Neutrophil (primary cell): ENCODE results near the gene GRXCR1.

Source experiments
- H3K27ac ChIP-seq: fragments of 200-600 bp; sonication (generic); 2 replicates; pipeline ENCODE4 v1.5.1; 2016; ENCODE audit warnings: mild to moderate bottlenecking, moderate library complexity
- H3K27me3 ChIP-seq: fragments of 200-600 bp; sonication (generic); 2 replicates; pipeline ENCODE4 v1.6.0; 2016; ENCODE audit warnings: mild to moderate bottlenecking
- H3K36me3 ChIP-seq: fragments of 200-600 bp; sonication (generic); 2 replicates; pipeline ENCODE4 v1.5.1; 2017
- H3K4me1 ChIP-seq, 2 experiments: fragments of 200-600 bp in 1 of 2; sonication (generic) in 1 of 2; 1 replicate in 1 of 2; 2 replicates in 1 of 2; pipeline versions ENCODE4 v1.5.1 to v1.6.1; 2013 to 2016; ENCODE audit warnings: low read depth in 1 of 2, low read length in 1 of 2, mild to moderate bottlenecking in 1 of 2, moderate library complexity in 1 of 2; ENCODE audit not compliant: control insufficient read depth in 1 of 2, insufficient read depth in 1 of 2
- H3K4me3 ChIP-seq, 2 experiments: fragments of 200-600 bp in 1 of 2; sonication (generic) in 1 of 2; 1 replicate in 1 of 2; 2 replicates in 1 of 2; pipeline ENCODE4 v1.5.1; 2013 to 2016; ENCODE audit warnings: low read depth in 1 of 2, low read length in 1 of 2, mild to moderate bottlenecking in 1 of 2, moderate library complexity in 1 of 2
- H3K9me3 ChIP-seq: fragments of 200-600 bp; sonication (generic); 2 replicates; pipeline ENCODE4 v1.5.1; 2016
- CTCF ChIP-seq: fragments of 200-600 bp; sonication (generic); IDR thresholded peaks from 2 replicates; pipeline ENCODE4 v1.5.1; 2016; ENCODE audit warnings: antibody characterized with exemption

Gene GRXCR1

GRCh38 chr4:42923431-42923830 lies 30.9 kb downstream of the GRXCR1 start:
- Histone ChIP-seq H3K4me1 (no peaks in the 10 kb centered on the region), H3K27ac (no peak overlapping the region), H3K27me3 (no peaks in the 10 kb centered on the region), H3K36me3 (no peaks in the 10 kb centered on the region), H3K4me3 (no peak overlapping the region), H3K9me3 (no peaks in the 10 kb centered on the region)
- TF ChIP-seq CTCF: no peak

- no peaks in the 10 kb centered on the region for H3K4me1 ChIP-seq
- H3K4me3 ChIP-seq: no peak overlapping the region
- H3K27ac ChIP-seq: no peak overlapping the region
- H3K36me3 ChIP-seq: no peaks in the 10 kb centered on the region
- H3K27me3 ChIP-seq: no peaks in the 10 kb centered on the region
- no peak for TF ChIP-seq CTCF
- H3K9me3 ChIP-seq: no peaks in the 10 kb centered on the region
These were observed 33.4 kb downstream of the GRXCR1 start for GRCh38 chr4:42925921-42926320.

GRCh38 chr4:42927946-42928345 lies 35.4 kb downstream of the GRXCR1 start:
- TF ChIP-seq CTCF: no peak
- no peak overlapping the region for H3K27ac ChIP-seq
- no peaks in the 10 kb centered on the region for H3K9me3 ChIP-seq

GRCh38 chr4:42928582-42928981 lies 36.1 kb downstream of the GRXCR1 start:
- TF ChIP-seq CTCF: no peak
- Histone ChIP-seq H3K4me3 (no peak overlapping the region), H3K27ac (no peak overlapping the region), H3K27me3 (no peaks in the 10 kb centered on the region), H3K36me3 (no peaks in the 10 kb centered on the region), H3K9me3 (no peaks in the 10 kb centered on the region), H3K4me1 (no peaks in the 10 kb centered on the region)

More at GRCh38 chr4:42927946-42928345, 35.4 kb downstream of the GRXCR1 start:
- H3K4me1 ChIP-seq: no peaks in the 10 kb centered on the region
- H3K27me3 ChIP-seq: no peaks in the 10 kb centered on the region
- H3K36me3 ChIP-seq: no peaks in the 10 kb centered on the region
- H3K4me3 ChIP-seq: no peak overlapping the region

- no peak overlapping the region for H3K4me3 ChIP-seq
- no peaks in the 10 kb centered on the region for H3K9me3 ChIP-seq
- TF ChIP-seq CTCF: no peak
- no peak overlapping the region for H3K27ac ChIP-seq
- no peaks in the 10 kb centered on the region for H3K4me1 ChIP-seq
- no peaks in the 10 kb centered on the region for H3K36me3 ChIP-seq
- H3K27me3 ChIP-seq: no peaks in the 10 kb centered on the region
These were observed 49.7 kb downstream of the GRXCR1 start for GRCh38 chr4:42942216-42942615.

GRCh38 chr4:42945874-42946273 lies 53.4 kb downstream of the GRXCR1 start:
- H3K4me1 ChIP-seq: no peaks in the 10 kb centered on the region
- no peaks in the 10 kb centered on the region for H3K36me3 ChIP-seq
- no peak overlapping the region for H3K4me3 ChIP-seq
- TF ChIP-seq CTCF: no peak
- no peaks in the 10 kb centered on the region for H3K9me3 ChIP-seq
- H3K27ac ChIP-seq: no peak overlapping the region
- H3K27me3 ChIP-seq: no peaks in the 10 kb centered on the region
